H9 (cell line): Measurements from ENCODE around the gene SPINT2. TPM values are rescaled to one million over a fixed set of nuclear protein-coding genes. Genes with fewer than 3 reads are reported as not detected.
A peak's percentile ranks its signal among the peaks of the same experiment; 100 is the strongest.

ENCODE experiments used
- DNase-seq: peaks from one replicate; pipeline ENCODE4 v3.0.0-alpha.2; 2017
- H2AFZ ChIP-seq: one replicate; pipeline ENCODE4 v1.6.1; 2013; ENCODE audit warnings: mild to moderate bottlenecking, low read length, control low read depth, moderate library complexity
- H2AK5ac ChIP-seq: 2 replicates; pipeline ENCODE4 v1.6.1; 2013; ENCODE audit warnings: low read length, control low read depth, mixed read lengths; ENCODE audit not compliant: insufficient read length
- H2BK120ac ChIP-seq: one replicate; pipeline ENCODE4 v1.6.1; 2013; ENCODE audit warnings: low read depth, mild to moderate bottlenecking, low read length, control low read depth, inconsistent platforms; ENCODE audit not compliant: poor library complexity, severe bottlenecking
- H2BK12ac ChIP-seq: 2 replicates; pipeline ENCODE4 v1.6.1; 2013; ENCODE audit warnings: low read length, control low read depth, mixed read lengths, low read depth; ENCODE audit not compliant: insufficient read length
- H2BK15ac ChIP-seq: 2 replicates; pipeline ENCODE4 v1.6.1; 2013; ENCODE audit warnings: low read depth, low read length, control low read depth
- H2BK20ac ChIP-seq: one replicate; pipeline ENCODE4 v1.6.1; 2013; ENCODE audit warnings: low read depth, mild to moderate bottlenecking, low read length, control low read depth, inconsistent platforms; ENCODE audit not compliant: poor library complexity, severe bottlenecking
- H2BK5ac ChIP-seq: 2 replicates; pipeline ENCODE4 v1.6.1; 2013; ENCODE audit warnings: low read length, control low read depth, mixed read lengths; ENCODE audit not compliant: insufficient read length
- H3K14ac ChIP-seq: 2 replicates; pipeline ENCODE4 v1.6.1; 2013; ENCODE audit warnings: low read length, control low read depth; ENCODE audit not compliant: insufficient read depth
- H3K18ac ChIP-seq: 2 replicates; pipeline ENCODE4 v1.6.1; 2013; ENCODE audit warnings: low read depth, mild to moderate bottlenecking, mixed read lengths, low read length, control low read depth; ENCODE audit not compliant: insufficient read length
- H3K23ac ChIP-seq: 2 replicates; pipeline ENCODE4 v1.6.1; 2013; ENCODE audit warnings: low read length, control low read depth, mixed read lengths, low read depth; ENCODE audit not compliant: insufficient read length
- H3K23me2 ChIP-seq: 2 replicates; pipeline ENCODE4 v1.6.1; 2013; ENCODE audit warnings: low read depth, mild to moderate bottlenecking, mixed read lengths, low read length, control low read depth; ENCODE audit not compliant: insufficient read length, poor library complexity, severe bottlenecking
- H3K27ac ChIP-seq: 2 replicates; pipeline ENCODE4 v1.5.1; 2013; ENCODE audit warnings: low read length, control low read depth, mixed read lengths, low read depth; ENCODE audit not compliant: insufficient read length
- H3K27me3 ChIP-seq: 2 replicates; pipeline ENCODE4 v1.6.1; 2013; ENCODE audit warnings: low read length, control low read depth, inconsistent platforms; ENCODE audit not compliant: insufficient read depth
- H3K4ac ChIP-seq: 2 replicates; pipeline ENCODE4 v1.6.1; 2013; ENCODE audit warnings: low read depth, mild to moderate bottlenecking, control low read depth, inconsistent platforms, low read length, moderate library complexity
- H3K4me1 ChIP-seq: 2 replicates; pipeline ENCODE4 v1.6.1; 2013; ENCODE audit warnings: low read length, control low read depth, inconsistent platforms; ENCODE audit not compliant: insufficient read depth
- H3K4me2 ChIP-seq: 2 replicates; pipeline ENCODE4 v1.6.1; 2013; ENCODE audit warnings: low read length, control low read depth, mixed read lengths; ENCODE audit not compliant: insufficient read length, insufficient read depth
- H3K56ac ChIP-seq: 2 replicates; pipeline ENCODE4 v1.6.1; 2013; ENCODE audit warnings: low read depth, mild to moderate bottlenecking, mixed read lengths, low read length, control low read depth; ENCODE audit not compliant: insufficient read length
- H3K79me1 ChIP-seq: 2 replicates; pipeline ENCODE4 v1.6.1; 2013; ENCODE audit warnings: low read depth, mild to moderate bottlenecking, moderate library complexity, low read length, control low read depth, inconsistent platforms; ENCODE audit not compliant: insufficient read depth, poor library complexity, severe bottlenecking
- H3K79me2 ChIP-seq: 2 replicates; pipeline ENCODE4 v1.6.1; 2013; ENCODE audit warnings: low read length, control low read depth, inconsistent platforms; ENCODE audit not compliant: insufficient read depth
- H3K9ac ChIP-seq: 2 replicates; pipeline ENCODE4 v1.6.1; 2013; ENCODE audit warnings: low read length, control low read depth, mixed read lengths; ENCODE audit not compliant: insufficient read length; ENCODE audit errors: extremely low read depth
- H3K9me3 ChIP-seq: one replicate; pipeline ENCODE4 v1.6.1; 2013; ENCODE audit warnings: low read depth, low read length, inconsistent platforms; ENCODE audit not compliant: control insufficient read depth
- H3T11ph ChIP-seq: one replicate; pipeline ENCODE4 v1.6.1; 2013; ENCODE audit warnings: mild to moderate bottlenecking, low read length, control low read depth, inconsistent platforms
- H4K20me1 ChIP-seq: one replicate; pipeline ENCODE4 v1.6.1; 2013; ENCODE audit not compliant: control insufficient read depth, insufficient read length, insufficient read depth
- H4K5ac ChIP-seq: 2 replicates; pipeline ENCODE4 v1.6.1; 2013; ENCODE audit warnings: low read depth, mild to moderate bottlenecking, mixed read lengths, low read length, control low read depth; ENCODE audit not compliant: insufficient read length
- H4K8ac ChIP-seq: replicated peaks from 2 replicates; pipeline ENCODE4 v1.6.1; 2013; ENCODE audit warnings: low read length, control low read depth, mixed read lengths, low read depth; ENCODE audit not compliant: insufficient read length
- H4K91ac ChIP-seq: 2 replicates; pipeline ENCODE4 v1.6.1; 2013; ENCODE audit warnings: low read depth, mild to moderate bottlenecking, moderate library complexity, mixed read lengths, low read length, control low read depth; ENCODE audit not compliant: insufficient read length
- H3K27ac Mint-ChIP-seq, 3 experiments: 2 replicates in 2 of 3; 3 replicates in 1 of 3; pipeline ENCODE4 v1.8.0; 2020 to 2021; ENCODE audit warnings: mixed read lengths in 3 of 3, mild to moderate bottlenecking in 1 of 3, moderate library complexity in 1 of 3
- H3K27me3 Mint-ChIP-seq: 2 replicates; pipeline ENCODE4 v1.8.0; 2021; ENCODE audit warnings: low read depth, mild to moderate bottlenecking, moderate library complexity, mixed read lengths
- H3K36me3 Mint-ChIP-seq, 3 experiments: 2 replicates in 2 of 3; 3 replicates in 1 of 3; pipeline ENCODE4 v1.8.0; 2020 to 2021; ENCODE audit warnings: low read depth in 3 of 3, mixed read lengths in 3 of 3; ENCODE audit not compliant: insufficient read depth in 1 of 3
- H3K4me1 Mint-ChIP-seq, 2 experiments: 2 replicates each; pipeline ENCODE4 v1.8.0; 2020; ENCODE audit warnings: mixed read lengths in 2 of 2
- H3K4me3 Mint-ChIP-seq, 2 experiments: 2 replicates in 1 of 2; 3 replicates in 1 of 2; pipeline ENCODE4 v1.8.0; 2020 to 2021; ENCODE audit warnings: mild to moderate bottlenecking in 2 of 2, mixed read lengths in 2 of 2, moderate library complexity in 1 of 2
- H3K9me3 Mint-ChIP-seq, 2 experiments: 2 replicates in 1 of 2; 3 replicates in 1 of 2; pipeline ENCODE4 v1.8.0; 2020; ENCODE audit warnings: mild to moderate bottlenecking in 2 of 2, mixed read lengths in 2 of 2, moderate library complexity in 1 of 2
- WGBS: extraction: QIAGEN DNeasy Blood & Tissue Kit; methylation state at CpG from one replicate; pipeline ENCODE4 v1.1.7; 2013; ENCODE audit warnings: missing lambda C conversion rate, low lambda C conversion rate, mixed read lengths; ENCODE audit not compliant: insufficient read length; ENCODE audit errors: extremely low coverage; 5-methylcytosine and 5-hydroxymethylcytosine counted together
- total RNA-seq: library from RNA; stranded (reverse); gene quantifications from 2 replicates; pipeline ENCODE4 v1.2.1, GENCODE V29; 2021
- TF ChIP-seq, protein P1 (sequence below): fragments of 200-600 bp; sonication (generic); conservative IDR thresholded peaks from 3 replicates; pipeline ENCODE4 v1.8.0; 2021; ENCODE audit warnings: antibody characterized with exemption, mild to moderate bottlenecking

The SPINT2 gene
- total RNA-seq, 1 experiment from 2014 or later = 283 TPM

GRCh38 chr19:38243279-38243673, 21.1 kb upstream of the SPINT2 start:
- Histone ChIP-seq H2AK5ac (no peak overlapping the region), H3K9ac (no peak overlapping the region), H3K4ac (no peak overlapping the region), H3K23ac (no peak overlapping the region), H2BK120ac (peak overlapping the region; percentile 71), H2BK20ac (peak overlapping the region; percentile 83), H2BK12ac (no peak overlapping the region), H3K79me2 (no peaks in the 10 kb centered on the region), H4K91ac (no peak overlapping the region), H2BK5ac (no peak overlapping the region), H3K23me2 (peaks cover 7% of the 10 kb centered on the region), H3K56ac (no peak overlapping the region), H4K8ac (no peak overlapping the region), H4K5ac (no peak overlapping the region), H3K27me3 (no peaks in the 10 kb centered on the region), H3K79me1 (no peaks in the 10 kb centered on the region), H2BK15ac (no peak overlapping the region), H3K4me1 (no peaks in the 10 kb centered on the region), H3K18ac (no peak overlapping the region), H3K9me3 (no peaks in the 10 kb centered on the region), H4K20me1 (no peaks in the 10 kb centered on the region), H3K14ac (no peak overlapping the region), H3K4me2 (peak overlapping the region; percentile 43), H3T11ph (no peak overlapping the region), H2AFZ (no peak overlapping the region), H3K27ac (no peak overlapping the region)
- Mint-ChIP-seq H3K4me1 (peaks cover 7 to 21% of the 10 kb centered on the region in 2 experiments), H3K27me3 (peaks cover 14% of the 10 kb centered on the region), H3K36me3 (no peaks in the 10 kb centered on the region), H3K27ac (no peak overlapping the region), H3K9me3 (no peaks in the 10 kb centered on the region; a peak in 1 of 5 replicates), H3K4me3 (no peak overlapping the region; a peak in 1 of 5 replicates)
- no CpG with 5 or more reads among the region's 15 CpGs for WGBS
- DNase-seq = no peak
- TF ChIP-seq, protein P1, sequence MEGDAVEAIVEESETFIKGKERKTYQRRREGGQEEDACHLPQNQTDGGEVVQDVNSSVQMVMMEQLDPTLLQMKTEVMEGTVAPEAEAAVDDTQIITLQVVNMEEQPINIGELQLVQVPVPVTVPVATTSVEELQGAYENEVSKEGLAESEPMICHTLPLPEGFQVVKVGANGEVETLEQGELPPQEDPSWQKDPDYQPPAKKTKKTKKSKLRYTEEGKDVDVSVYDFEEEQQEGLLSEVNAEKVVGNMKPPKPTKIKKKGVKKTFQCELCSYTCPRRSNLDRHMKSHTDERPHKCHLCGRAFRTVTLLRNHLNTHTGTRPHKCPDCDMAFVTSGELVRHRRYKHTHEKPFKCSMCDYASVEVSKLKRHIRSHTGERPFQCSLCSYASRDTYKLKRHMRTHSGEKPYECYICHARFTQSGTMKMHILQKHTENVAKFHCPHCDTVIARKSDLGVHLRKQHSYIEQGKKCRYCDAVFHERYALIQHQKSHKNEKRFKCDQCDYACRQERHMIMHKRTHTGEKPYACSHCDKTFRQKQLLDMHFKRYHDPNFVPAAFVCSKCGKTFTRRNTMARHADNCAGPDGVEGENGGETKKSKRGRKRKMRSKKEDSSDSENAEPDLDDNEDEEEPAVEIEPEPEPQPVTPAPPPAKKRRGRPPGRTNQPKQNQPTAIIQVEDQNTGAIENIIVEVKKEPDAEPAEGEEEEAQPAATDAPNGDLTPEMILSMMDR = no peak
